Retinal pigment epithelial cell (primary cell): ENCODE measurements around the gene HCFC2.

Experiments used
- DNase-seq: peaks from one replicate; pipeline ENCODE4 v3.0.0-alpha.2; 2010; ENCODE audit warnings: low read depth
- H3K4me3 ChIP-seq: 2 replicates; pipeline ENCODE4 v1.5.1; 2011; ENCODE audit warnings: mild to moderate bottlenecking, low read length, control low read depth, moderate library complexity
- TF ChIP-seq, protein P1 (sequence below): conservative IDR thresholded peaks from 2 replicates; pipeline ENCODE4 v1.5.1; 2011; ENCODE audit warnings: low read depth, low read length, control low read depth, inconsistent platforms

The HCFC2 gene

GRCh38 chr12:104060791-104061190 lies 3.5 kb upstream of the HCFC2 start:
- TF ChIP-seq, protein P1, sequence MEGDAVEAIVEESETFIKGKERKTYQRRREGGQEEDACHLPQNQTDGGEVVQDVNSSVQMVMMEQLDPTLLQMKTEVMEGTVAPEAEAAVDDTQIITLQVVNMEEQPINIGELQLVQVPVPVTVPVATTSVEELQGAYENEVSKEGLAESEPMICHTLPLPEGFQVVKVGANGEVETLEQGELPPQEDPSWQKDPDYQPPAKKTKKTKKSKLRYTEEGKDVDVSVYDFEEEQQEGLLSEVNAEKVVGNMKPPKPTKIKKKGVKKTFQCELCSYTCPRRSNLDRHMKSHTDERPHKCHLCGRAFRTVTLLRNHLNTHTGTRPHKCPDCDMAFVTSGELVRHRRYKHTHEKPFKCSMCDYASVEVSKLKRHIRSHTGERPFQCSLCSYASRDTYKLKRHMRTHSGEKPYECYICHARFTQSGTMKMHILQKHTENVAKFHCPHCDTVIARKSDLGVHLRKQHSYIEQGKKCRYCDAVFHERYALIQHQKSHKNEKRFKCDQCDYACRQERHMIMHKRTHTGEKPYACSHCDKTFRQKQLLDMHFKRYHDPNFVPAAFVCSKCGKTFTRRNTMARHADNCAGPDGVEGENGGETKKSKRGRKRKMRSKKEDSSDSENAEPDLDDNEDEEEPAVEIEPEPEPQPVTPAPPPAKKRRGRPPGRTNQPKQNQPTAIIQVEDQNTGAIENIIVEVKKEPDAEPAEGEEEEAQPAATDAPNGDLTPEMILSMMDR, result no peak
- DNase-seq, result no peak
- H3K4me3 ChIP-seq, result no peak overlapping the region

DNA sequence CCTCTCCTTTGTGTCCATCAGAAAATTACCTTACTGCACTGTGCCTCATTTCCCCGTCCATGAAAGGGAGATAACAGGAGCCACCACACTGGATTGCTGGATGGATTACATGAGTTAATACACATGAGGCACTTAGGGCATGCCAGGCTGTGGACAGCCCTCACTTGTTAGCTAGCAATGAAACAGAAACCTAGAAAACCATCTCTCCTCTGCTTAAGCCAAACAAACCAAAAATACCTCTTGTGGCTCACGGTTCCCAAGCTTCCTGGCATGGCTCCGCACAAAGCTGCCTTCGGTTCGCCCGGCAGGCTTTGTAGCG lies 660 bp upstream of the HCFC2 start:
- TF ChIP-seq, protein P1, result no peak
- no peak for DNase-seq
- H3K4me3 ChIP-seq, result peak overlapping the region; percentile 90

DNA sequence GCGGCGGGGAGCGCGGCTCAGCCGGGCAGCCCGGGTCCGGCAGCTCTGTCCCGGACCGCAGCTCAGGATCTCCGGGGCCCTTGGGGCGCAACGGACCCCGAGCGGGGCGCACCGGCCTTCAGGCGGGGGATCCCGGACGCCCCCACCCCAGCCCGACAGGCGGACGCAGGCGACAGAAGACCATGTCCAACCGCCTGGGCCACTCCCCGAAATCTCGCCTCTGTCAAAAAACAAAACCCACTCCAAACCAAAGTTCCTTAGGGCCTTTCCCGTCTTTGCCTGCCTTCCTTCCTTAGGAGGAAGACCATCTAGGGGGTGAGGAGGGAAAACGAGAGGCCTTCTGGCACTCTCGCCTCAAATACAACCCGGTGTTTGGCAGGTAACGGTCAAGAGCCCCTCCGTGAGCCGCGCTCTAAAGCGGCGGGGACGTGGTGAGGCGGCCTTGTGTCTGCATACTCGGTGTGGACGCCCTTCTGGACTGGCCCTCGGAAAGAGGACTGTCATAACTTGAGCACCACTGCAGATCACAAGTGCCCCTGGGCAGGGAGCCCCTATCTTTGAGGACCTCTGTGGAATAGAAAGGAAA lies 604 bp downstream of the HCFC2 start:
- TF ChIP-seq, protein P1, result no peak
- no peak for DNase-seq
- H3K4me3 ChIP-seq, result peak overlapping the region; percentile 90

DNA sequence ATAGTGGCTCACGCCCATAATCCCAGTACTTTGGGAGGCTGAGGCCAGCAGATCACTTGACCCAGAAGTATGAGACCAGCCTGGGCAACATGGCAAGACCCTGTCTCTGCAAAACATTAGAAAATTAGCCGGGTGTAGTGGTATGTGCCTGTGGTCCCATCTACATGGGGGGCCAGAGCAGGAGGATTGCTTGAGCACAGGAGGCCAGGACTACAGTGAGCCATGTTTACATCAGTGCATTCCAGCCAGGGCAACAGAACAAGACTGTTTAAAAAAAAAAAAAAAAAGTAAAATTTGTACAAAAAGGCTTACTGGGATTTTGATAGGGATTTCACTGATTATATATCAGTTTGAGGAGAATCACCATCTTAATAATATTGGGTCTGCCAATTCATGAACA lies 7.8 kb downstream of the HCFC2 start:
- TF ChIP-seq, protein P1, result no peak

DNA sequence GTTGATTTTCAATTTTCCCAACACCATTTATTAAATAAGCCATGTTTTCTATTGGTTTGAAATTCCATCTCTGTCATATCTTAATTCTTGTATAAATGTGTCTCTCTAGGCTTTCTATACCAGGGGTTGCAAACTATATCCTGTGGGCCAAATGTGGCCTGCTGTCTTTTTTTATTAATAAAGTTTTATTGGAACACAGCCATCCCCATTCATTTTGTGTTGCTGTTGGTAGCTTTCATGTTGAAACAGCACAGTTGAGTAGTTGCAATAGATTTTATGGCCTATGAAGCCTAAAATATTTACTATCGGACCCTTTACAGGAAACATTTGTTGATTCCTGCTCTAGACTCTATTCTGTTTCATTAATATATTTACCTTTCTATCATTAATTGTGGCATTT lies 9.4 kb downstream of the HCFC2 start:
- TF ChIP-seq, protein P1, result no peak
- no peak for DNase-seq

More for the DNA sequence above, 7.8 kb downstream of the HCFC2 start:
- no peak for DNase-seq
- H3K4me3 ChIP-seq, result no peak overlapping the region

DNA sequence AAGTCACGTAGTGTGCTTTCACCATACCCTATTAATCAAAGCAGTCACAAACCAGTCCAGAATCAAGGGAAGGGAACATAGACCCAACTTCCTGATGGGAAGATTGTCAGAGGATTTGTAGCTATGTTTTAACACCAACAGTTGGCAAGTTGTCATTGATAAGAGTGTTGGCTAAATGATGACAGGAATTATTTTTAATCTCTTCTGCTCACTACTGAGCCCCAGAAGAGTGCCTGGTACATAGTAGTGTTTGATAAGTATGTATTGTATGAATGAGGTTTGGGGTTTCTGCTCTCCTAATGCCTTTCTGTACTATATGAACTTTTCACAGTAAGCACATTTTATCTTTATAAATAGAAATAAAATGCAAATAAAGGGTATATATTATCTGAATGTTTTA lies 14.7 kb downstream of the HCFC2 start:
- TF ChIP-seq, protein P1, result no peak
- DNase-seq, result no peak
- H3K4me3 ChIP-seq, result no peak overlapping the region

More for the DNA sequence above, 9.4 kb downstream of the HCFC2 start:
- no peak overlapping the region for H3K4me3 ChIP-seq

DNA sequence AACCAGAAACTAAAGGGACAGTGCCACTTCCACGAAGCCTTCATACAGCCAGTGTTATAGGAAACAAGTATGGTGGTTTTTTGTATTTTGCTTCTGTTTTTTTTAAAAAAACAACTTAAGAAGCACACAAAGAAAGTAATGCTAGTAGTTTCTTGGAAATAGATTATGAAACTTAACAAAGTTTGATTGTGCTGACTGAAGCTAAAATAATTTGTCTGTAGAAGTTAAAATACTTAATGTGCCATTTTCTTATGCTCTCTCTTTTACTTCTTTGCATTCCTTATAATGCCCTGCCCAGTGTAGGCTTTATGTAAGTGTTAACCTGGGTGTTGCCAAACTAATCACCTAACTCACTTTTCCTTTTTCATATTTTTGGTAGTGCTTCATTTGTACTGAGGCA lies 16.4 kb downstream of the HCFC2 start:
- H3K4me3 ChIP-seq, result no peak overlapping the region
- no peak for DNase-seq
- TF ChIP-seq, protein P1, result no peak
